Endothelial cell of umbilical vein (primary cell): ENCODE data around the gene NCAPG. TPM values are rescaled to one million over a fixed set of nuclear protein-coding genes. Genes with fewer than 3 reads are reported as not detected.

Experiments
- BruUV-seq: library from RNA; stranded (reverse); fragments of 400-500 nt; replicated peaks from 2 replicates; lab custom pipeline; 2021; lab: Mats Ljungman, UMichigan
- CTCF ChIA-PET: fragments of 300-600, 350-600 bp; sonication (Branson Sonifier 250); formaldehyde crosslinking; loops from one replicate; lab custom pipeline; 2021; ENCODE audit warnings: antibody characterized with exemption, inconsistent platforms; lab: Charles Lee
- POLR2A ChIA-PET: fragments of 300-600, 350-600 bp; sonication (Branson Sonifier 250); formaldehyde crosslinking; loops from one replicate; lab custom pipeline; 2021; ENCODE audit warnings: antibody characterized with exemption, inconsistent platforms; lab: Charles Lee
- DNase-seq: peaks from one replicate; pipeline ENCODE4 v3.0.0-alpha.2; 2011; ENCODE audit warnings: low read depth, low spot score
- FAIRE-seq: peaks from 2 replicates; lab custom pipeline; 2011; peaks lifted over from hg19 to GRCh38; lab: Jason Lieb, UNC
- H2AFZ ChIP-seq: 2 replicates; pipeline ENCODE4 v1.6.0; 2012; ENCODE audit warnings: low read depth, low read length, control low read depth, inconsistent platforms
- H3K27ac ChIP-seq: 2 replicates; pipeline ENCODE4 v1.5.1; 2011; ENCODE audit warnings: low read depth, mild to moderate bottlenecking, control low read depth, low read length, moderate library complexity; ENCODE audit not compliant: insufficient read depth
- H3K27me3 ChIP-seq, 2 experiments: 2 replicates each; pipeline versions ENCODE4 v1.6.0 to v1.6.1; 2011; ENCODE audit warnings: low read length in 2 of 2, mixed read lengths in 1 of 2; ENCODE audit not compliant: control insufficient read depth in 2 of 2, insufficient read depth in 2 of 2
- H3K36me3 ChIP-seq, 2 experiments: 2 replicates in 1 of 2; 3 replicates in 1 of 2; pipeline ENCODE4 v1.5.1; 2011; ENCODE audit warnings: low read length in 2 of 2, mild to moderate bottlenecking in 1 of 2, moderate library complexity in 1 of 2; ENCODE audit not compliant: control insufficient read depth in 2 of 2, insufficient read depth in 2 of 2; ENCODE audit errors: extremely low read depth in 1 of 2
- H3K4me1 ChIP-seq: 3 replicates; pipeline ENCODE4 v1.5.1; 2011; ENCODE audit warnings: mild to moderate bottlenecking, low read length; ENCODE audit not compliant: control insufficient read depth, insufficient read depth; ENCODE audit errors: extremely low read depth
- H3K4me2 ChIP-seq: 2 replicates; pipeline ENCODE4 v1.6.1; 2011; ENCODE audit warnings: low read length, control low read depth, mixed read lengths; ENCODE audit not compliant: insufficient read depth
- H3K4me3 ChIP-seq, 3 experiments: fragments of 200-600 bp in 1 of 3; sonication (generic), shearing (Covaris generic) in 1 of 3; replicated peaks in 1 of 3; 2 replicates each; pipeline ENCODE4 v1.5.1; 2011 to 2016; ENCODE audit warnings: control low read depth in 3 of 3, low read length in 3 of 3, mild to moderate bottlenecking in 2 of 3, inconsistent platforms in 1 of 3, low read depth in 1 of 3, moderate library complexity in 1 of 3; ENCODE audit not compliant: insufficient read depth in 1 of 3
- H3K79me2 ChIP-seq: 2 replicates; pipeline ENCODE4 v1.6.0; 2012; ENCODE audit warnings: low read length, inconsistent platforms; ENCODE audit not compliant: control insufficient read depth, insufficient read depth
- H3K9ac ChIP-seq: replicated peaks from 2 replicates; pipeline ENCODE3; 2011; ENCODE audit warnings: low read length, control low read depth; ENCODE audit not compliant: insufficient read depth; ENCODE audit errors: extremely low read depth
- H3K9me1 ChIP-seq: replicated peaks from 3 replicates; pipeline ENCODE4 v1.6.0; 2011; ENCODE audit warnings: mild to moderate bottlenecking, low read length; ENCODE audit not compliant: control insufficient read depth, insufficient read depth; ENCODE audit errors: extremely low read depth
- H3K9me3 ChIP-seq: replicated peaks from 2 replicates; pipeline ENCODE4 v1.5.1; 2012; ENCODE audit warnings: low read length, inconsistent platforms; ENCODE audit not compliant: control insufficient read depth, insufficient read depth
- H4K20me1 ChIP-seq: replicated peaks from 2 replicates; pipeline ENCODE3; 2011; ENCODE audit warnings: mild to moderate bottlenecking, low read length; ENCODE audit not compliant: control insufficient read depth, insufficient read depth; ENCODE audit errors: extremely low read depth
- CTCF ChIP-seq, 2 donors: IDR thresholded peaks; 1 replicate in 1 of 2; 2 replicates in 1 of 2; pipeline ENCODE4 v1.5.1; 2011; ENCODE audit warnings: low read length in 2 of 2, mild to moderate bottlenecking in 2 of 2, moderate library complexity in 2 of 2, control low read depth in 1 of 2, inconsistent platforms in 1 of 2, low read depth in 1 of 2; ENCODE audit not compliant: insufficient read depth in 1 of 2; ENCODE audit errors: extremely low read depth in 1 of 2
- EZH2 ChIP-seq: IDR thresholded peaks from 2 replicates; pipeline ENCODE4 v1.6.1; 2012; ENCODE audit warnings: borderline replicate concordance, low read depth, mild to moderate bottlenecking, moderate library complexity, low read length, inconsistent platforms; ENCODE audit not compliant: severe bottlenecking
- FOS ChIP-seq: IDR thresholded peaks from 2 replicates; pipeline ENCODE4 v1.6.1; 2011; ENCODE audit warnings: mild to moderate bottlenecking, low read length, moderate library complexity, borderline replicate concordance; ENCODE audit not compliant: insufficient read depth
- GATA2 ChIP-seq: IDR thresholded peaks from 2 replicates; pipeline ENCODE4 v1.7.0; 2011; ENCODE audit warnings: low read depth, mild to moderate bottlenecking, moderate library complexity, mixed read lengths, low read length; ENCODE audit not compliant: insufficient read length, insufficient read depth
- JUN ChIP-seq: IDR thresholded peaks from 2 replicates; pipeline ENCODE4 v1.6.1; 2011; ENCODE audit warnings: borderline replicate concordance, low read depth; ENCODE audit not compliant: insufficient read length, insufficient read depth
- MAX ChIP-seq: IDR thresholded peaks from 2 replicates; pipeline ENCODE4 v1.6.1; 2011; ENCODE audit not compliant: insufficient read depth, insufficient read length
- MYC ChIP-seq: IDR thresholded peaks from one replicate; pipeline ENCODE4 v1.6.1; 2011; ENCODE audit warnings: mild to moderate bottlenecking, low read depth, low read length
- POLR2A ChIP-seq: IDR thresholded peaks from 2 replicates; pipeline ENCODE4 v1.6.1; 2012; ENCODE audit warnings: low read depth, mild to moderate bottlenecking, control low read depth, low read length
- POLR2AphosphoS5 ChIP-seq: IDR thresholded peaks from 2 replicates; pipeline ENCODE4 v1.6.1; 2012; ENCODE audit warnings: low read depth, mild to moderate bottlenecking, control low read depth, low read length, moderate library complexity; ENCODE audit not compliant: insufficient read depth
- dilution Hi-C: fragments of 300-500 bp; cut with MboI; formaldehyde crosslinking; loops from one replicate; pipeline ENCODE4 v1.15.0; 2019; ENCODE audit warnings: low sequenced_read_pairs; ENCODE audit not compliant: extremely low pct_ligation_motif_present
- intact Hi-C: fragments of 100-400 bp; cut with micrococcal nuclease; formaldehyde crosslinking; loops from one replicate; pipeline ENCODE4 v1.10.0; 2022
- polyA plus RNA-seq, 4 experiments: library from polyadenylated mRNA; depleted of rRNA in 3 of 4; stranded (reverse) in 3 of 4; unstranded in 1 of 4; fragments of >200 nt; gene quantifications; 2 replicates each; pipeline versions ENCODE4 v1.2.1 to v1.2.3, GENCODE V29; 2011 to 2012; ENCODE audit warnings: missing spikeins in 1 of 4
- total RNA-seq: library from RNA; stranded (reverse); gene quantifications from 2 replicates; pipeline ENCODE4 v1.2.3, GENCODE V29; 2021

The NCAPG gene
- total and polyA plus RNA-seq, 2 donors (not counting 3 experiments of a cell fraction or from before 2014, with no cell fraction given): 11.6 to 66.4 TPM

- Histone ChIP-seq H3K27me3 (no peaks in the 10 kb centered on the region), H3K4me1 (no peaks in the 10 kb centered on the region), H3K9ac (no peak overlapping the region), H3K9me1 (peaks cover 2% of the 10 kb centered on the region), H3K4me2 (no peak overlapping the region), H2AFZ (no peak overlapping the region), H4K20me1 (no peaks in the 10 kb centered on the region), H3K4me3 (no peak overlapping the region), H3K79me2 (no peaks in the 10 kb centered on the region), H3K27ac (no peak overlapping the region), H3K9me3 (no peaks in the 10 kb centered on the region), H3K36me3 (no peaks in the 10 kb centered on the region)
- dilution Hi-C loops (no loop called here), intact Hi-C loops (no loop called here)
- FAIRE-seq (no peak), DNase-seq (no peak)
- ChIA-PET CTCF (interaction anchor here (1.5 kb wide), 1 partner anchor 37 kb away, joined by 6 read pairs; no protein-coding TSS in a partner anchor), POLR2A (no interaction called here)
- no TSS peak for BruUV-seq
- no peak for TF ChIP-seq FOS
- no peak for TF ChIP-seq JUN
- no peak for TF ChIP-seq CTCF (IDR thresholded peaks at IDR 0.05; ENCODE audit: extremely low read depth in 1 of 2, insufficient read depth in 1 of 2, low read depth in 1 of 2, low read length in 2 of 2)
- TF ChIP-seq MYC: no peak
- TF ChIP-seq EZH2: no peak
- TF ChIP-seq GATA2: no peak
- TF ChIP-seq MAX: no peak
- TF ChIP-seq POLR2AphosphoS5: no peak
- TF ChIP-seq POLR2A: no peak
Observed at GRCh38 chr4:17854036-17854435, 43.3 kb downstream of the NCAPG start.
